Measurements from ENCODE around the gene GFY. TPM values are rescaled to one million over a fixed set of nuclear protein-coding genes. Genes with fewer than 3 reads are reported as not detected.

Gene GFY
- total and polyA plus RNA-seq, 4 donors, result not detected

DNA sequence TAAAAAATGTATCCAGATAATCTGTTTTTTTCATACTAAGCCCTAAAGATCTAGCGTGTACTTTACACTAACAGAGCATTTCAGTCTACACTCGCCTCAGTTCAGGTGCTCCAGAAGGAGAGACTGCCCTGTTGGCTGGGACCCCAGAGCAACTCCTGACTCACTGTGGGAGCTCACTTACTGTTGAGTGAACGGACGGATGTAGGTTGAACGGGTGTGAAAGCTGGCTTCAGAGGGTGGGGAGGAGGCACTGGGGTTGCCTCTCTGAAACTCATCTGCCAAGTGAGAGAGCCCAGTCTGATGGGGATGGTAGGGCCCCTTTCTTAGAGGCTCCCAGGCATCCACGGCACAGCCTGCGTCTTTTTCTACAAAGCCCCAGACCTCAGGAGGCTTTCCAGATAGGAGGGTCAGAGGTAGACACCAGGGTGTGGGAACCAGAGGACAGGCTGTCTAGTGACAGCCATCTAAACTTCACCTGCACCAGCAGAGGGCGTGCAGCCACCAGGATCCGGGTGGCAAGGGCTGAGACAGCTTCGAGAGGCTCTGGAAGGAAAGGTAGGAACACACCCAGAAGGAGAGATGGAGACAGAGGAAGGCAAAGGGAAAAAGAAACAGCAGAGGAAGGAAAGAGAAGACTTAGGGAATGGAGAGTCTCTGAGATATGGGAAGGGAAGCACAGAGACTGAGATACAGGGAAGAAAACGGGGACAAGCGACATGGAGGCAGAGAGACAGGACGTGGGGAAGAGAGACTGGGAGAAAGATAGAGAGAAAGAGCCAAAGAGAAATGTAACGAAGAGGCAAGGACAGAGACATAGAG, 33.4 kb upstream of the GFY start:
- no peaks in the 10 kb centered on the region for H3K9me3 ChIP-seq (ENCODE audit: control insufficient read depth, low read length)
- H3K27me3 ChIP-seq (ENCODE audit: control insufficient read depth in 1 of 2, insufficient read depth in 2 of 2, low read length in 1 of 2), result no peaks in the 10 kb centered on the region
- 16 to 27% methylated on average over 14 of the region's 14 CpGs for WGBS, 2 donors
- no peaks in the 10 kb centered on the region for H3K4me1 ChIP-seq (ENCODE audit: control insufficient read depth in 1 of 2, insufficient read depth in 2 of 2, low read length in 2 of 2)
- H3K27ac ChIP-seq (ENCODE audit: low read depth in 1 of 2, low read length in 2 of 2), result no peak overlapping the region
- no peaks in the 10 kb centered on the region for H3K36me3 ChIP-seq (ENCODE audit: control insufficient read depth in 1 of 2, insufficient read depth in 2 of 2, low read length in 1 of 2)
- DNase-seq, result peak; percentile 86 to 91
- no peak overlapping the region for H3K4me3 ChIP-seq (ENCODE audit: low read length in 2 of 2)
- peak; percentile 71 for ATAC-seq (ENCODE audit: low FRiP score)
- intact Hi-C loops (cut with DNase I), result loop anchor here (1.0 to 10.0 kb wide), 3 partner anchors 51 to 153 kb away; no protein-coding TSS in a partner anchor

DNA sequence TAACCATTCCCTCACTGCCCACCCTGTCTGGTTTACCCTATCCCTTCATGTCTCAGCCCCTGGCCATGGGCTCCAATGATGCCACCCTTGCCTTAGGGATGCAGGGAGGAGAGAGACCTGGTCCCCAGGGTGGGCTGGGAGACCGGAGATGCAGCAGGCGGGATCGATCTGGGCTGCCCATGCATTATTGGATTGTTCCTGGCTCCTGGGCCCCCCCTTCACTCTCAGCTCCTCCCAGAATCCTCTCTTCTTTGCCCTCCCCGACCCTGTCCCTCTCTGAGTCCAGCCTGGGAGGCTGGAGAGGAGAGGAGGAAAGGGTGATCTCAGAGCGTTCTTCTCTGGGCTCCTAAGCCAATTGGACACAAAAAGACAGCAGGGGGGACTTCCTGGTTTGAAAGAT, 31.3 kb upstream of the GFY start:
- H3K27ac ChIP-seq (ENCODE audit: low read depth in 1 of 2, low read length in 2 of 2), result no peak overlapping the region
- intact Hi-C loops (cut with DNase I), result loop anchor here in 1 of 2 donors (10.0 kb wide), 1 partner anchor 151 kb away; no protein-coding TSS in a partner anchor
- DNase-seq (no peak), ATAC-seq (ENCODE audit: low FRiP score) (no peak)
- WGBS, 2 donors, result 50 to 55% methylated on average over 5 of the region's 5 CpGs
- H3K9me3 ChIP-seq (ENCODE audit: control insufficient read depth, low read length), result no peaks in the 10 kb centered on the region
- no peak overlapping the region for H3K4me3 ChIP-seq (ENCODE audit: low read length in 2 of 2)
- no peaks in the 10 kb centered on the region for H3K27me3 ChIP-seq (ENCODE audit: control insufficient read depth in 1 of 2, insufficient read depth in 2 of 2, low read length in 1 of 2)
- no peaks in the 10 kb centered on the region for H3K36me3 ChIP-seq (ENCODE audit: control insufficient read depth in 1 of 2, insufficient read depth in 2 of 2, low read length in 1 of 2)
- no peaks in the 10 kb centered on the region for H3K4me1 ChIP-seq (ENCODE audit: control insufficient read depth in 1 of 2, insufficient read depth in 2 of 2, low read length in 2 of 2)

DNA sequence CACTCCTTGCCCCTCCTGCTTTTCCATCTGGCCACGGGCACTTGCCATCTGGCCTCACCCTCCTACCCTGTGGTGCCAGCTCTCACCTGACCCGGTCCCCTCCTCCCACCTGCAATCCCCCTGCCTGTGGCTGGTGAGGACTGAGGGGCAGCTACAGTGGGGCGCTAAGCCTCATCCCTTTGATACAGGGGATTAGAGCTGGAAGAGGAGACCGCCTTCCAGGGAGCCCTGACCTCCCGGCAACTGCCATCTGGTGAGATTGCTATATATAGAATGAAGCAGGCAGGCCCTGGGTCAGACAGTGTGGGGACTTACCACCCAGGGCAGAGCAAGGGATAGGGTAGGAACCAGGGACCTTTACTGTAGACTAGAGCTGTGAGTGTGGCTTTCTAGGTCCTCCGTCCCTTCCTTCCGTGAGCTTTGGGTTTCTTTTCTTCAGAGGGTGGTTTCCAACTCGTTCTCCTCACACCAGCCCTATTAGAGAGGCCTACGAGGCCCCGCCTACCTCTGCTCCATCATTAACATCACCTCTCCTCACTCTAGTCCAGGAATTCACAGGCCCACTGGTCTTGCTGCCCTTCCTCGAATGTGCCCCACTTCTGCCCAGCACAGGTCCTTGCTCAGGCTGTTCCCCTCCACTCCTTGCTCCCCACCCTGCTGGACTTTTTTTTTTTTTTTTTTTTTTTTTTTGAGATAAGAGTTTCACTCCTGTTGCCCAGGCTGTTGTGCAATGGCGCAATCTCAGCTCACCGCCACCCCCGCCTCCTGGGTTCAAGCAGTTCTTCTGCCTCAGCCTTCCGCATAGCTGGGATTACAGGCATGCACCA, 29.4 kb upstream of the GFY start:
- no peaks in the 10 kb centered on the region for H3K36me3 ChIP-seq (ENCODE audit: control insufficient read depth in 1 of 2, insufficient read depth in 2 of 2, low read length in 1 of 2)
- no peaks in the 10 kb centered on the region for H3K4me1 ChIP-seq (ENCODE audit: control insufficient read depth in 1 of 2, insufficient read depth in 2 of 2, low read length in 2 of 2)
- intact Hi-C loops (cut with DNase I), result loop anchor here (5.0 to 10.0 kb wide), 2 partner anchors 149 to 167 kb away; no protein-coding TSS in a partner anchor
- DNase-seq (no peak), ATAC-seq (ENCODE audit: low FRiP score) (no peak)
- no peak overlapping the region for H3K27ac ChIP-seq (ENCODE audit: low read depth in 1 of 2, low read length in 2 of 2)
- no peak overlapping the region for H3K4me3 ChIP-seq (ENCODE audit: low read length in 2 of 2)
- 76 to 80% methylated on average over 15 of the region's 15 CpGs for WGBS, 2 donors
- H3K9me3 ChIP-seq (ENCODE audit: control insufficient read depth, low read length), result no peaks in the 10 kb centered on the region
- H3K27me3 ChIP-seq (ENCODE audit: control insufficient read depth in 1 of 2, insufficient read depth in 2 of 2, low read length in 1 of 2), result no peaks in the 10 kb centered on the region

DNA sequence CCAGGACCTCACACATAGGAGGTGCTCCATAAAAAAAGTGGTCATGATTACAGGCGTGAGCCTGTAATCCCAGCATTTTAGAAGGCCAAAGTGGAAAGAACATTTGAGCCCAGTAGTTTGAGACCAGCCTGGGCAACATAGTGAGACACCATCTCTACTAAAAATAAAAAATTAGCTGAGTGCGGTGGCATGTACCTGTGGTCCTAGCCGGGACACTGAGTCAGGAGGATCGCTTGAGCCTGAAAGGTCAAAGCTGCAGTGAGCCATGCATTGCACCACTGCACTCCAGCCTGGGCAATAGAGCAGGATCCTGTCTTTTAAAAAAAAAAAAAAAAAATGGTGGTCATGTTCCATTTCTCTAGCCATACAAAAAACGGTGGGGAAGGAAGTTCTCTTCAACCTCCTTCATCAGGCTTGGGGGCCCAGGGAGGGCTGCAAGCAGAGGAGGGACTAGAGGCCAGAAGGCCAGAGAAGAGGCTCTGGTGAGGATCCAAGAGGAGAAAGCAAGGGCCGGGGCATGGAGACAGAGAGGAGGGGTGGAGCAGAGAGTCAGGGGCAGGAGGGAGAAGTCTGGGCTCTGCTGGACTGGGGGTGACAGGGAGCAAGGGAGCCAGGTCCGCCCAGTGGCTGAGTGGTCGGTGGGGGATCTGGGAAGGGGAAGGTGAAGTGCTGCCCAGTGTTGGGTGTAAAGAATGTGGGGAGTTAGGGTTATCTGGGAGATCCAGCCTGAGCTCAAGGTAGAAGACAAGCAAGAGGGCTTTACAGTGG, 28.3 kb upstream of the GFY start:
- DNase-seq (no peak), ATAC-seq (ENCODE audit: low FRiP score) (no peak)
- 80 to 81% methylated on average over 8 of the region's 8 CpGs for WGBS, 2 donors
- H3K36me3 ChIP-seq (ENCODE audit: control insufficient read depth in 1 of 2, insufficient read depth in 2 of 2, low read length in 1 of 2), result no peaks in the 10 kb centered on the region
- H3K4me1 ChIP-seq (ENCODE audit: control insufficient read depth in 1 of 2, insufficient read depth in 2 of 2, low read length in 2 of 2), result no peaks in the 10 kb centered on the region
- H3K27me3 ChIP-seq (ENCODE audit: control insufficient read depth in 1 of 2, insufficient read depth in 2 of 2, low read length in 1 of 2), result no peaks in the 10 kb centered on the region
- H3K9me3 ChIP-seq (ENCODE audit: control insufficient read depth, low read length), result no peaks in the 10 kb centered on the region
- H3K4me3 ChIP-seq (ENCODE audit: low read length in 2 of 2), result no peak overlapping the region
- intact Hi-C loops (cut with DNase I), result loop anchor here (5.0 to 10.0 kb wide), 2 partner anchors 148 to 165 kb away; no protein-coding TSS in a partner anchor
- no peak overlapping the region for H3K27ac ChIP-seq (ENCODE audit: low read depth in 1 of 2, low read length in 2 of 2)

DNA sequence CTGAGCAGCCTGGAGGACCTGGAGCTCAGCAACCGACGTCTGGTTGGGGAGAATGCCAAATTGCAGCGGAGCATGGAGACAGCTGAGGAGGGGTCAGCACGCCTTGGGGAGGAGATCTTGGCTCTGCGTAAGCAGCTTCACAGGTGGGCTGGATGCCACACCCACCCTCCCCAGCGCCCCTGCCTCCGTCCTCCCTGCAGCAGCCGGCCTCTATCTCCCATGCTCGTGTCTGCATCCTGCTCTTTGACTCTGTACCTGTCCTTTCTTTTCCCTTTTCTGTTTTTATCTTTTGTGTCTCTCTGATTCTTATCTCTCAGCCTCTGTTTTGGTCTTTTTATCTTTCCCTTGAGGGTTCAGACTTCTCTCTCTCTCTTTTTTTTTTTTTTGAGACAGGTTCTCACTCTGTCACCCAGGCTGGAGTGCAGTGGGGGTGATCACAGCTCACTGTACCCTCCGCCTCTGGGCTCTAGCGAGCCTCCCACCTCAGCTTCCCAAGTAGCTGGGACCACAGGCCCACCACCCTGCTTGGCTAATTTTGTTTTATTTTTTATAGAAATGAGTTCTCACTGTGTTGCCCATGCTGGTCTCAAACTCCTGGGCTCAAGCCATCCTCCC, 27.1 kb upstream of the GFY start:
- DNase-seq (no peak), ATAC-seq (ENCODE audit: low FRiP score) (no peak)
- 71 to 75% methylated on average over 11 of the region's 11 CpGs for WGBS, 2 donors
- Histone ChIP-seq H3K4me1 (ENCODE audit: control insufficient read depth in 1 of 2, insufficient read depth in 2 of 2, low read length in 2 of 2) (no peaks in the 10 kb centered on the region), H3K27ac (ENCODE audit: low read depth in 1 of 2, low read length in 2 of 2) (no peak overlapping the region), H3K9me3 (ENCODE audit: control insufficient read depth, low read length) (no peaks in the 10 kb centered on the region), H3K36me3 (ENCODE audit: control insufficient read depth in 1 of 2, insufficient read depth in 2 of 2, low read length in 1 of 2) (no peaks in the 10 kb centered on the region), H3K4me3 (ENCODE audit: low read length in 2 of 2) (no peak overlapping the region), H3K27me3 (ENCODE audit: control insufficient read depth in 1 of 2, insufficient read depth in 2 of 2, low read length in 1 of 2) (no peaks in the 10 kb centered on the region)
- intact Hi-C loops (cut with DNase I), result loop anchor here (5.0 to 10.0 kb wide), 2 partner anchors 147 to 164 kb away; no protein-coding TSS in a partner anchor

DNA sequence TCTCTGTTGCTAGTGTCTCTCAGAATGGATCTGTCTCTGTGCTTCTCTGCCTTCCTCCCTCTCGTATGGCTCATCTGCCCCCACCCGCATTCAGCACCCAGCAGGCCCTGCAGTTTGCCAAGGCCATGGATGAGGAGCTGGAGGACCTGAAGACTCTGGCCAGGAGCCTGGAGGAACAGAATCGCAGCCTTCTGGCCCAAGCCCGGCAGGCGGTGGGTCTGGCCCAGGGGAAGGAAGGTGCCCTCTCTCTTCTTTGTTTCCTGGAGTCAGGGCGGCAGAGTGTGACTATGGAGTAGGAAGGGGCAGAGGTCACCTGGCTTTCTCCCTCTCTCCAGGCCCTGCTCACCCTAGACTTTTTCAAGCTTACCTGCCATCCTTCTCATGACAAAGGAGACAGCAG, 26.3 kb upstream of the GFY start:
- intact Hi-C loops (cut with DNase I), result loop anchor here (5.0 to 10.0 kb wide), 2 partner anchors 146 to 163 kb away; no protein-coding TSS in a partner anchor
- no peaks in the 10 kb centered on the region for H3K27me3 ChIP-seq (ENCODE audit: control insufficient read depth in 1 of 2, insufficient read depth in 2 of 2, low read length in 1 of 2)

DNA sequence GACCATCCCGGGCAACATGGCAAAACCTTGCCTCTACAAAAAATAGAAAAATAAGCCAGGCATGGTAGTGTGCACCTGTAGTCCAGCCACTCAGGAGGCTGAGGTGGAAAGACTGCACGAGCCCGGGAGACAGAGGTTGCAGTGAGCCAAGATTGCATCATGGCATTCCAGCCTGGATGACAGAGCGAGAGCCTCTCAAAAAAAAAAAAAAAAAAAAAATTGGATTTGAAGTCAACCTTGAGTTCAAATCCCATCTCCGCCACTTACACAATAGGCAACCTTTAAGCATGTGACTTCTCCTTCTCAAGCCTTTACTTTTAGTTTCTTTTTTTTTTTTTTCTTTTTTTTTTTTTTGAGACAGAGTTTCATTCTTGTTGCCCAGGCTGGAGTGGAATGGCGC, 25.2 kb upstream of the GFY start:
- no peak for DNase-seq
- intact Hi-C loops (cut with DNase I), result no loop called here
- Histone ChIP-seq H3K4me1 (ENCODE audit: control insufficient read depth in 1 of 2, insufficient read depth in 2 of 2, low read length in 2 of 2) (no peaks in the 10 kb centered on the region), H3K9me3 (ENCODE audit: control insufficient read depth, low read length) (no peaks in the 10 kb centered on the region), H3K36me3 (ENCODE audit: control insufficient read depth in 1 of 2, insufficient read depth in 2 of 2, low read length in 1 of 2) (no peaks in the 10 kb centered on the region), H3K4me3 (ENCODE audit: low read length in 2 of 2) (no peak overlapping the region), H3K27ac (ENCODE audit: low read depth in 1 of 2, low read length in 2 of 2) (no peak overlapping the region), H3K27me3 (ENCODE audit: control insufficient read depth in 1 of 2, insufficient read depth in 2 of 2, low read length in 1 of 2) (no peaks in the 10 kb centered on the region)
- WGBS, 2 donors, result 85 to 90% methylated on average over 6 of the region's 6 CpGs
- no peak for ATAC-seq (ENCODE audit: low FRiP score)

More for the DNA sequence above, 26.3 kb upstream of the GFY start:
- H3K4me3 ChIP-seq (ENCODE audit: low read length in 2 of 2), result no peak overlapping the region
- 86 to 88% methylated on average over 6 of the region's 6 CpGs for WGBS, 2 donors
- no peaks in the 10 kb centered on the region for H3K4me1 ChIP-seq (ENCODE audit: control insufficient read depth in 1 of 2, insufficient read depth in 2 of 2, low read length in 2 of 2)
- DNase-seq (no peak), ATAC-seq (ENCODE audit: low FRiP score) (no peak)
- H3K9me3 ChIP-seq (ENCODE audit: control insufficient read depth, low read length), result no peaks in the 10 kb centered on the region
- no peaks in the 10 kb centered on the region for H3K36me3 ChIP-seq (ENCODE audit: control insufficient read depth in 1 of 2, insufficient read depth in 2 of 2, low read length in 1 of 2)
- H3K27ac ChIP-seq (ENCODE audit: low read depth in 1 of 2, low read length in 2 of 2), result no peak overlapping the region
